ENCODE results near the gene RAB11FIP3.
A peak's percentile ranks its signal among the peaks of the same experiment; 100 is the strongest.
"Not testable (repeated sequence)": the region's sequence is repeated elsewhere in the genome, so short reads cannot be mapped to it uniquely, and the experiment has no call there.

RAB11FIP3 gene

DNA sequence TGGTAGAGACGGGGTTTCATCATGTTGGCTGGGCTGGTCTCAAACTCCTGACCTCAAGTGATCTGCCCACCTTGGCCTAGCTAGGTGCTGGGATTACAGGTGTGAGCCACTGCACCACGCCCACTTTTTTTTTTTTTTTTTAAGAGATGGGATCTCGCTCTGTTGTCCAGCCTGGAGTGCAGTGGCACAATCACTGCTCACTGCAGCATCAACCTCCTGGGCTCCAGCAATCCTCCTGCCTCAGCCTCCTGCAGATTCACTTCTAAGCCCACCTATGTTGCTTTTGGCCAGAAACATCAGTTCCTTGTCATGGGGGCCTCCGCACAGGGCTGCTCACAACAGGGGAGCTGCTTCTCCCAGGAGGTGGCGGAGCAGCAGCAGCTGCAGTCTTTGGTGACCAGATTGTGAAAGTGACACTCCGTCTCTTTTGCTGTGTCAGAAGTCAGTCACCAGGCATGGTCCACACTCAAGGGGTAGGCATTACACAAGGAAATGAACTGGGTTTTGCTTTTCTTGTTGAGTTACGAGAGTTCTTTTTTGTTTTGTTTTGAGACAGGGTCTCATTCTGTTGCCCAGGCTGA is 32.9 kb upstream of the RAB11FIP3 start:
- DNase-seq (ENCODE audit: low read depth in 2 of 2) = no peak

DNA sequence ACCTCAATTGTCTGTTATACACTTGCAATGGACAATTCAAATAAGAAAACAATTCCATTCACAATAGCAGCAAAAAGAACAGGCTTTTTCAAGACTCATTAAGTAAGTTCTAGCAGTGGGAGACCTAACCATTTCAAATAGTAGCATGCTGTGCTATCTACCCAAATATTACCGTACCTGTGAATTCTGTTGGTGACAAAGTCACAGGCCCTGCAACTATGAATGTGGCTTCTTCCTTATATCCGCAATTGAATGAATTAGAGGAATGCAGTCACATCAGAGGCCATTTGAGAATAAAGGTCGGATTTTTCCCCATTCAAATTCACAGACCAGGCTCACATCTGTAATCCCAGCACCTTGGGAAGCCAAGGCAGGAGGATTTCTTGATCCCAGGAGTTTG is 29.2 kb upstream of the RAB11FIP3 start:
- no peak for DNase-seq (ENCODE audit: low read depth in 2 of 2)

DNA sequence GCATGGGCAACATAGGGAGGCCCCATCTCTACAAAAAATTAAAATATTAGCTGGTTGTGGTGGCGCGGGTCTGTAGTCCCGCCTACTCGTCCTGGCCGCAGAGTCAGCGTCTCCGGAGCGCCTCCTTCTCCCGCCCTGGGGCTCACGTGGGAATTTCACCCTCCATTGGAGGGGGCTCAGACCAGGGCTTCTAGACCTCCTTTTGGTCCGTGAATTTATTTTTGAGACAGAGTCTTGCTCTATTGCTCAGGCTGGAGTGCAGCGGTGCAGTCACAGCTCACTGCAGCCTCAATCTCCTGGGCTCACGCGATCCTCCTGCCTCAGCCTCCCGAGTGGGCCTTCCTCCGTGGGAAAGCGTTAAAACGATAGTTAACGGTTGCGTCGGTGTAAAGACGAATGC is 28.8 kb upstream of the RAB11FIP3 start:
- no peak for DNase-seq (ENCODE audit: low read depth in 2 of 2)

DNA sequence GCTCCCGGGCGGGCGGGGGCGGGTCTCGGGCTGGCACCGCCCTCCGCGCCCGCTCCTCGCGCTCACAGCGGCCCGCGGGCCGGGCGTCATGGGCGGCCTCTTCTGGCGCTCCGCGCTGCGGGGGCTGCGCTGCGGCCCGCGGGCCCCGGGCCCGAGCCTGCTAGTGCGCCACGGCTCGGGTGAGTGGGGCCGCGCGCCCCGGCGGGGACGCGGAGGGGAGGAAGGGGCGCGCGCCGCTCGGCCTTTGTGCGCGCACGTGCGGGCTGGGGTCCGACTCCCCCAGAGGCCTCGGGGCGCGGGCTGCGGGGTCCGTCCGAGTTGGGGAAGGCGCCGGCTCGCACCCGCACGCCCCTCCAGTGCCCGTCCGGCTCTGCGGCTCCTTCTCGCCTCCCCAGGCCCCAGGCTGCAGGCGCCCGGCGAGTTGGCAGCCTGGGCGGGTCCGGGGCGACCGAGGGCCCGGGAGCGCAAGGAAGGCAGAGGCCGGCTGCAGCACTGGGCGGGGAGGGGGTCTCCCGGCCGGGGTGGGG is 28.3 kb upstream of the RAB11FIP3 start, which contains the start of gene NME4:
Gene NME4, plus strand, starts transcription at position 65 of the 527 bp plus-strand sequence. Its CDS starts 24 bp downstream, at position 89.
- DNase-seq (ENCODE audit: low read depth in 2 of 2) = no peak

DNA sequence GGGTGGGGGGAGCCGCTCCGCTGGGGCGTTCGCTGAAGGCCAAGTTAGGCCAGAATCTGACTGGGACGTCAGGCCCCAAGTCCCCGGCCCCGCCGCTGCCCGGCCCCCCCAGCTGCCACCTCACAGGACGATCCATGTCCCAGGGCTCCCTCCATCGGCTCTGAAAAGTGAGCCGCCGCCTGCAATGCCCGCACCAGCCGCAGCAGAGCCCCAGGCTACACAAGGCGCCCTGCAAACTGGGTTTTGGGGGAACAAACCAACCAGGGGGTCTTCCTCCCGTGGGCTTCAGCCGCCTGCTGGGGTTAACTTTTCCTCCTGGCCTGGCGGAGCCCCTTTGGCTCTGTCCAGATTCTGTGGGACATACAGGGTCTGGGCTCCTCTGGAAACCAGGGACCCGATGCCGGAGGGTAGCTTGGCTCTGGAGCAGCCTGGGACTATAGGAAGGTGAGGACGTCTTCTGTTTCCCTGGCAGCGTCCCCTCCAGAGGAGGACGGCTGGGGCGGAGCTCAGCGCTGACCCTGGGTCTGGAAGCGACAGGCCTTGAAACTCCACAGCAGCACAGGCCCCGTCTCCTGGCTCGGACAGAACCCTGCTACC is 27.6 kb upstream of the RAB11FIP3 start:
- no peak for DNase-seq (ENCODE audit: low read depth in 2 of 2)

DNA sequence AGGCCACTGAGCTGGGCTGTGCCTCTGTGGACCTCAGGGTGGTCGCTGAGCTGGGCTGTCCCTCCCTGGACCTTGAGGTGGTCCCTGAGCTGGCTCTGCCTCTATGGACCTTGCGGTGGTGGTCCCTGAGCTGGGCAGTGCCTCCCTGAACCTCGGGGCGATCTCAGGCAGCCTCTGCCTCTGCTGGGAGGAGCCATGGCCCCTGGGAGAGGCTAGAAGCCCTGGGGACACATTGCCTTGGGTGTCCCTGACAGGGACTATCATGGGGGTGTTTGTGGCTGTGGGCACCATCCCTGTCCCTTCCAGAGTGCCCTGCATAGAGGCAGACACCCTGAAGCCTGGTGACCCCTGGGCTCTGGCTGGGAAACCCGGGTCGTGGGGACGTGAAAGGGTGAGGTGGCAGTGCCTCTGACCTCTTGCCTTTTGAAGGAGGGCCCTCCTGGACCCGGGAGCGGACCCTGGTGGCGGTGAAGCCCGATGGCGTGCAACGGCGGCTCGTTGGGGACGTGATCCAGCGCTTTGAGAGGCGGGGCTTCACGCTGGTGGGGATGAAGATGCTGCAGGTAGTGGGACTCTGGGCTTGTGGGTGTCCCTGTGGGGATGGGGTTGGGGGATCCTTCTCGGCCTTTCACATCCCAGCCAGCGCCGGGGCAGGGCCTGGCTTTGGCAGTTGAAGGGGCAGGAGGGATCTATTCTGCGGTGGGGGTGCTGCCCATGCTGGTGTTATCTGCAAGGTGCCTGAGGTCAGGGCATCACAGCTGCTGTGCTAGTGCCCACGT is 26.7 kb upstream of the RAB11FIP3 start:
- no peak for DNase-seq (ENCODE audit: low read depth in 2 of 2)

DNA sequence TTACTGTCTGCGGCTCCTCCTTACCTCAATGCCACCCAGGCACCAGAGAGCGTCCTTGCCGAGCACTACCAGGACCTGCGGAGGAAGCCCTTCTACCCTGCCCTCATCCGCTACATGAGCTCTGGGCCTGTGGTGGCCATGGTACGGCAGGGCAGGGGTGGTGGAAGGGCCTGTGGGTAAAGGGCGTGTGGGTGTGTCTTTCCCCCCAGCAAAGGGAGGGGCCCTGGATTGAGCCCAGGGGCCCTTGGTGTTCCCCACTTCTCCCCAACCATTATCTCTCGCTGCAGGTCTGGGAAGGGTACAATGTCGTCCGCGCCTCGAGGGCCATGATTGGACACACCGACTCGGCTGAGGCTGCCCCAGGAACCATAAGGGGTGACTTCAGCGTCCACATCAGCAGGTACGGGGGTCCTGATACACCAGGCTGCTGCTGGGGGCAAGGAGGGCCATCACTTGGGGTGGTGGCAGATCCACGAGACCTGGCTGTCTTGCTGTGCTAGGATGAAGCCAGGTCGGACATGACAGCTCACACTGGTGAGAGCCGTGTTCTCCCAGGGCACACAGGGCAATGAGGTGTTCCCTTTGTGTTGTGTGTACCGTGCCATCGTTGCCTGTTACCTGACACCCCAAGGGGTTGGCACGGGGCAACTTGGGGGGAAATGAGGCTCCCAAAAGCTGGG is 26.0 kb upstream of the RAB11FIP3 start:
- no peak for DNase-seq (ENCODE audit: low read depth in 2 of 2)

DNA sequence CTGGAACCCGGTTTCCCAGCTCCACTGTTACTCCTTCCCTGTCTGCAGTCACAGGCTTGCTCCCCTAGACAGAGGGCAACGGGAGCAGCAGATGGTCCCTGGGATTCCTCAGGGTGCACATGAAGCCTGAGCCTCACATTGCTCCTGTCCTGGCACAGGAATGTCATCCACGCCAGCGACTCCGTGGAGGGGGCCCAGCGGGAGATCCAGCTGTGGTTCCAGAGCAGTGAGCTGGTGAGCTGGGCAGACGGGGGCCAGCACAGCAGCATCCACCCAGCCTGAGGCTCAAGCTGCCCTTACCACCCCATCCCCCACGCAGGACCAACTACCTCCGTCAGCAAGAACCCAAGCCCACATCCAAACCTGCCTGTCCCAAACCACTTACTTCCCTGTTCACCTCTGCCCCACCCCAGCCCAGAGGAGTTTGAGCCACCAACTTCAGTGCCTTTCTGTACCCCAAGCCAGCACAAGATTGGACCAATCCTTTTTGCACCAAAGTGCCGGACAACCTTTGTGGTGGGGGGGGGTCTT is 25.3 kb upstream of the RAB11FIP3 start:
- no peak for DNase-seq (ENCODE audit: low read depth in 2 of 2)

DNA sequence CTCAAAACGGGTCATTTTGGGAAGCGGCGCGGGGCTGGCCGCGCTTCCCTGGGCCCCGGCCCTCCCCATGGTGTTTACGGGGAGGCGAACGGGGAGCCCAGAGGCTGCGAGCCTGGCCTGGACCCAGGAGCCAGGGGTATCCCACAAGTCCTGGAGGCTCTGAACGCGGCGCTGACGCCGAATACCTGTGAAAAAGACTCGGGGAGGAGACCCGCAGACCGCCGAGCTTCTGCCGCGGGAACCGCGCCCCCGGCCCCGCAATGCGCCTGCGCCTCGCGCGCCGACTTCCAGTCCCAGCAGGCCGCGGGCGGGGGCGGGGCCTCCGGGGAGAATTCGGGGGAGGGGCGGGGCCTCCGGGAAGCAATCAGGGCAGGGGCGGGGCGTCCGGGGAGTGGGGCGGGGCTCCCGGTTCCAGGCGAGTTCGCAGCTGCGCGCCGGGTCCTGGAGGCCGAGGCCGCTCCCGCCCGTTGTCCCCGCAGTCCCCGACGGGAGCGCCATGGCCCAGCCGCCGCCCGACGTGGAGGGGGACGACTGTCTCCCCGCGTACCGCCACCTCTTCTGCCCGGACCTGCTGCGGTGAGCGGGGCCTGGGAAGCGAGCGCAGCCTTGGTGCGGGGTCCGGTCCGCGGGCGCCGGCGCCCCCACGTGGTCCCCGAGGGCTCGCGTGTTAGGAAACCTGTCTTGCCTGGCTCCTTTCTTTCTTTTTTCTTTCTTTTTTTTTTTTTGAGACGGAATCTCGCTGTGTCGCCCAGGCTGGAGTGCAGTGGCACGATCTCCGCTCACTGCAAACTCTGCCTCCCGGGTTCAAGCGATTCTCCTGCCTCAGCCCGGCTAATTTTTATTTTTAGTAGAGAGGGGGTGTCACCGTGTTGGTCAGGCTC is 23.7 kb upstream of the RAB11FIP3 start, which contains the start of gene DECR2:
Gene DECR2, plus strand, starts transcription at position 418 of the 881 bp plus-strand sequence. Its CDS starts 79 bp downstream, at position 497.
- peak; percentile 95 to 98 for DNase-seq (ENCODE audit: low read depth in 2 of 2)

DNA sequence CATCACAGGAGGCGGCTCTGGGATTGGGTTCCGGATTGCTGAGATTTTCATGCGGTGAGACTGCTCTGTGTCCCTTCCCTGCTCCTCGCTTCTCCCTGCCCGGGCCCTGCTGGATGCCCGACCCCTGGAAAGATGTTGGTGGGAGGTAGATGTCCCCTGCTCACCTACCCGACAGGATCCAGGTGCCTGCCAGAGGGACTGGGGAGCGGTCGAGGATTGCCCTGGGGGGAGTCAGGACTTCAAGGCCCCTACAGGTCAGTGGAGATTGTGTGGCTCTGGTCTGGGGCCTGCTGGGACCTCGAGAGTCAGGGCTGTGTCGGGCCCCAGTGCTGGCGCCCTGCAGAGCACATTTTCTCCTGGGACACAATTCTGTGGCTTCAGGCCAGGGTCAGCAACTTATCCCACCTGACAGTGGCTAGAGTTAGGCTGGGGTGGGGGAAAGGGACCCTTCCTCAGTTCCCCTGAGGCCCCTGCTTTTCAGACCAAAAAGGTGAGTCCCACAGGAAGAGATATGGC is 20.4 kb upstream of the RAB11FIP3 start:
- no peak for DNase-seq (ENCODE audit: low read depth in 2 of 2)

DNA sequence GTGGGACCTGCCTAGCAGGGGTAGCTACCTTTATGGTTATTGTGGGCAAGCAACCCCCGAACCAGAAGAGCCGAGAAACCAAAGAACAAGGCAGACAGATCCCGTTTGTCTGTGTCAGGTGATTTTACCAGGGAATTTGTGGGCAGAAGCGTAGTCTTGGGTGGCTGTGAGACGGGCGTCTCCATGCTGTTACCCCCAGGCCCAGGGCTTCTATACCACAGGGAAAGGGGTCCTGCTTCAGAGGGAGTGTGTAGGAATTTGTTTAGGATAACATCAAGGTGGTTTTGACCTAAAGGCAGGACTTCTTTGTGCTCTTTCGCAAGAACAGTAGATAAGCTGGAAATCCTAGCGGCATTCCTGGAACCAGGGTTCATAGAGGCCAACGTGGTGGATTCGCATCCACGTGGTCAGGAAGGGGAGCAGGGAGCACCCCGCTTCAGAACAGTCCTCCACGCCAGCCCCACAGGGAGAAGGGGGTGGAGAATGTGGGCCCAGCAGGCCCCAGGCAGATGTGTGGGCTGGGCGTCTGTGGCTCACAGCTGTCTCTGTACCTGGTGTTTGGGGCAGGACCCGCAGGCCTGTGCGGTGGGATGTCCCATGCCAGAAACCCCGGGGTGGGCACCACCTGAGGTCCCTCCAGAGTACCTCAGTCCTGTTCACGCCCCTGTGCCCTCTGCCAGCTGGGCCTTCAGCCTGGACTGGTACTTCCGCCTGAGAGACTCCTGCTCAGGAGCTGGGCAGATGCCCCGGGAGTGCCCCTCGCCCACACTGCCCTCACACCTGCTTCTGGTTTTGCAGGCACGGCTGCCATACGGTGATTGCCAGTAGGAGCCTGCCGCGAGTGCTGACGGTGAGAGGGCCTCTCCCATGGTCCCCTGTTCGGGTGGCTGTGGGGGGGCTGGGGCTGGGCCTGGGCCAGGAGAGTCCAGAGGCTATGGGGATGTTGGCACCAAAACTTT is 19.6 kb upstream of the RAB11FIP3 start:
- DNase-seq (ENCODE audit: low read depth in 2 of 2) = no peak

DNA sequence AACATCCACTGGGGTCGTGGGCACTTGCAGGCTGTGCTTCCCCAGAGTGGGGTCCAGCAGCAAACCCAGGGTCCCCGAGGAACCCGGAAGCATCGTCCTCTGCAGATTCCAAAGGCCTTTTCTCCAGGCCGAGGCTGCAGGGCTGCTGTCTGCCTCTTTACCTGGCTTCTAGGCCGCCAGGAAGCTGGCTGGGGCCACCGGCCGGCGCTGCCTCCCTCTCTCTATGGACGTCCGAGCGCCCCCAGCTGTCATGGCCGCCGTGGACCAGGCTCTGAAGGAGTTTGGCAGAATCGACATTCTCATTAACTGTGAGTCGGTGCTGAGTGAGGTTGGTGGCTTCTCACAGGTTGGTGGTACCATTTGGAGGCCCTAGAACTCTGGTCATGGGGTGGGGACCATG is 18.2 kb upstream of the RAB11FIP3 start:
- DNase-seq (ENCODE audit: low read depth in 2 of 2) = no peak

DNA sequence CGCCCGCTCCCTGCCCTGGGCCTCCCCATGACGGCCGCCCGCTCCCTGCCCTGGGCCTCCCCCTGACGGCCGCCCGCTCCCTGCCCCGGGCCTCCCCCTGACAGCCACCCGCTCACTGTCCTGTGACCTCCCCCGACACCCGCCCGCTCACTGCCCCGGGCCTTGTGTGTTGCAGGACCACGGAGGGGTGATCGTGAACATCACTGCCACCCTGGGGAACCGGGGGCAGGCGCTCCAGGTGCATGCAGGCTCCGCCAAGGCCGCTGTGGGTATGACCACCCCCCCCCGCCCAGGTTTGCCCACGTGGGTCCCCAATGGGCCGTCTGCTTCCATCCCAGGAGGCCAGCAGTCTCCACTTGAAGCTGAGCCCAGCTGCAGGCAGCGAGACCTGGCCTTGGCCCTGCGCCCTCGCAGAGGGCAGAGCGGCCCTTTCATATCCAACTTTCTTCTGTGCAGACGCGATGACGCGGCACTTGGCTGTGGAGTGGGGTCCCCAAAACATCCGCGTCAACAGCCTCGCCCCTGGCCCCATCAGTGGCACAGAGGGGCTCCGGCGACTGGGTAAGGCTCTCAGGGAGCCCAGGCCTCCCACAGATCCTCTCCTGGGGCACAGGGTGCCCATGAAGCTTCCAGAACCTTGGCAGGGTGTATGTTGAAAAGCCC is 14.8 kb upstream of the RAB11FIP3 start:
- DNase-seq (ENCODE audit: low read depth in 2 of 2) = no peak

DNA sequence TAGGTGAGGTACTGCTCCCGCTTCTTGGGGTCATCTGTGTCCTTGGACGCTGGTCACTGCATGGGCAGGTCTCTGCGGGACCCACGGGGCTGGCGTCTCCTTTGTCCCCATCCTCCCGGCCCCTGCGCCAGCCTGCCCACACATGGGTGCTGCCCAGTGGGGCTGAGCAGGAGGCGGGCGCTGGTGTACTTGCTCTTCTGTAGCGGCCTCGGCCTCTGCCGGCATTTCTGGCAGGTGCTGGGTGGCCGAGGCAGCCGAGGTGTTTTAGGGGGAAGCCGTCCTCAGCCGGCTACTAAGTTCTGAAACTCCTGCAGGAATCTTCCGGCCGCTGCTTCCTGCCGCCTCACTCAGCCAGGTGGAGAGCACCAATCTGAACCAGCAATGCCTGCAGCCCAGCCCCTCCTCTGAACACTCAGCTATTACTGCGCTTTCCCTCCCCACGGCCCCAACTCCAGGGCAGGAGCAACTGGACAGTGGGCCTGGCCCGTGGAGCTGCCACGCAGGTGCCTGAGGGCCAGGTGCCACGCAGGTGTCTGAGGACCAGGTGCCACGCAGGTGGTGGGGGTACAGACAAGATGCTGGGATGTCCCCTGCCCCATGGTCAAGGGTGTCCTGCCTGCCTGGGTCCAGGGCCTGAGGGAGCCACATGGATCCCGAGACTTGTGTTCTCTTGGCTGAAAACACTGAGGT is 13.7 kb upstream of the RAB11FIP3 start:
- no peak for DNase-seq (ENCODE audit: low read depth in 2 of 2)

DNA sequence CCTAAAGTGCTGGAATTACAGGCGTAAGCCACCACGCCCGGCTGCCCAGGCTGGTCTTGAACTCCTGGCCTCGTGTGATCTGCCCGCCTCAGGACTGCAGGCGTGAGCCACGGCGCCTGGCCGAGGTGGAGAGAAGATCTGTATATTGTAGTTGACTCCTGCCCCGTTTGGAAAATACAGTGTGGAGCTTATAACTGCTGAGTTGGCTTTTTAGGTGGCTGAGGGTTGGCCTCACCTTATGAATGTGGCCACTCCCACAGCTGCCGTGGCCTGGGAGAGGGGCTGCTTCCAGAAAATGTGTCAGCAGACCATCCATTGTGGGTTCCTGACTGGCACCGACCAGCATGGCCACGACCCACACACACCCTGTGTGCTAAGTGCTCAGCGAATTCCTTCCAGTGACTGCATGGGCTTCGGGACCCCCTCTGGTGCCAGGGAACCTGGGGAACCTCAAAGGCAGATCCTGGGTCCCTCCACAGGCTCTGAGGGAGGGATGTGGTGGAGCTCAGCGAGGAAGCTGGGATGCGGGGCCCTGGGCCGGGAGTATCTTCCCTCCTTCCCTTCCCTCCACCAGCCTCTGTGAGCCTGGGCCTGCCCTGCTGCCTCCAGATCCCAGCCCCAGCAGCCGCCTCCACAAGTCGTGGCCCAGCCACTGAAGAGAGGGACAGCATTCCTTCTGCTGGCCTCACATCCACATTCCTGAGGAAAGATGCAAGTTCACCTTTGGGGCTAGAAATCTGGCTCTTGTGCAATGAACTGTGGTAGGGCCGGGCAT is 10.9 kb upstream of the RAB11FIP3 start:
- no peak for DNase-seq (ENCODE audit: low read depth in 2 of 2)

DNA sequence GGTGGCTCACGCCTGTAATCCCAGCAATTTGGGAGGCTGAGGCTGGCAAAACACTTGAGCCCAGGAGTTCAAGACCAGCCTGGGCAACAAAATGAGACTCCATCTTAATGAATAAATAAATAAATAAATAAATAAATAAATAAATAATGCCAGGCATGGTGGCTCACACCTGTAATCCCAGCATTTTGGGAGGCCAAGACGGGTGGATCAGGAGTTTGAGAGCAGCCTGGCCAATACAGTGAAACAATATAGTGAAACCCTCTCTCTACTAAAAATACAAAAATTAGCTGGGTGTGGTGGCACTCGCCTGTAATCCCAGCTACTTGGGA is 10.3 kb upstream of the RAB11FIP3 start:
- not testable (repeated sequence) for DNase-seq (ENCODE audit: low read depth in 2 of 2)

DNA sequence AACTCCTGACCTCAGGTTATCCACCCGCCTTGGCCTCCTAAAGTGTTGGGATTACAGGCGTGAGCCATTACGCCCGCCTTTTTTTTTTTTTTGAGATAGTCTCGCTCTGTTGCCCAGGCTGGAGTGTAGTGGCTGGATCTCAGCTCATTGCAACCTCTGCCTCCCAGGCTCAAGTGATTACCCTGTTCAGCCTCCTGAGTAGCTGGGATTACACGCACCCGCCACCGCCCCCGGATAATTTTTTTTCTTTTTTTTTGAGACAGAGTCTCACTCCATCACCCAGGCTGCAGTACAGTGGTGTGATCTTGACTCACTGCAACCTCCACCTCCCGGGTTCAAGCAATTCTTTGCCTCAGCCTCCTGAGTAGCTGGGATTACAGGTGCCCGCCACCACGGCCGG is 3.3 kb upstream of the RAB11FIP3 start:
- DNase-seq (ENCODE audit: low read depth in 2 of 2) = not testable (repeated sequence)
